Muscle layer of colon (tissue), 2 donors: ENCODE results near the gene MRPL28.
"Not testable (repeated sequence)": the region's sequence is repeated elsewhere in the genome, so short reads cannot be mapped to it uniquely, and the experiment has no call there.

Experiments used
- H3K27ac ChIP-seq: one replicate; pipeline ENCODE4 v1.7.0; 2013; ENCODE audit warnings: low read depth, mild to moderate bottlenecking, low read length, moderate library complexity
- H3K27me3 ChIP-seq, 2 donors: one replicate each; pipeline ENCODE4 v1.7.0; 2013; ENCODE audit warnings: low read length in 2 of 2, mild to moderate bottlenecking in 2 of 2; ENCODE audit not compliant: insufficient read depth in 2 of 2, control insufficient read depth in 1 of 2
- H3K36me3 ChIP-seq: one replicate; pipeline ENCODE4 v1.7.0; 2013; ENCODE audit warnings: mild to moderate bottlenecking, low read length; ENCODE audit not compliant: insufficient read depth
- H3K4me1 ChIP-seq: one replicate; pipeline ENCODE4 v1.7.0; 2013; ENCODE audit warnings: mild to moderate bottlenecking, low read length; ENCODE audit not compliant: insufficient read depth
- H3K4me3 ChIP-seq, 2 donors: one replicate each; pipeline ENCODE4 v1.7.0; 2013; ENCODE audit warnings: low read length in 2 of 2, low read depth in 1 of 2, mild to moderate bottlenecking in 1 of 2, moderate library complexity in 1 of 2
- H3K9ac ChIP-seq: one replicate; pipeline ENCODE4 v1.7.0; 2013; ENCODE audit warnings: low read length
- H3K9me3 ChIP-seq: one replicate; pipeline ENCODE4 v1.7.0; 2013; ENCODE audit warnings: mild to moderate bottlenecking, low read length
- donor health status: abdominal sarcoma.
- donor health status: Adenocarcinoma of cecum.

Gene MRPL28

DNA sequence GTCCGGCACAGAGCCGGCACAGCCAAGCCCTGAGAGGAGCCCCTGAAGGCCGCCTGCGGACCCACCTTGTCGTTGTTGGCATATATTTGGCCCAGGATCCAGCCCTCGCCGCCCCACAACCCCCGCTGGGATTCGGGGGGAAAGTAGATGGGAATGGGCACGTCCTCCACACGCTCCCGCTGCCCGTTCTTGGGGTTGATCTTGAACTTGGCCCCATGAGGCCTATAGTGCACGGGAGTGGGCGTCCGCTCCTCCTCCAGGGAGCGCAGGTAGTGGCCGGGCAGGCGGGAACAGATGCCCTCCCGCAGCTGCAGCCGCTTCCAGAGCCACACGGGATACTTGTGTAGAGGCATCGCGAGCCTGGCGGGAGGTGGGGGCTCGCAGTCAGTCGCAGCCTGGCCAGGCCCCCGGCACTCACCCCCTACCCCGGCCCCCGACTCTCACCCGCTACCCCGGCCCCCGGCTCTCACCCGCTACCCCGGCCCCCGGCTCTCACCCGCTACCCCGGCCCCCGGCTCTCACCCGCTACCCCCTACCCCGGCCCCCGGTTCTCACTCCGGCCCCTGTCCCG is 387 bp downstream of the MRPL28 start:
- no peaks in the 10 kb centered on the region for H3K9me3 ChIP-seq
- no peak overlapping the region for H3K27ac ChIP-seq
- peaks cover 15% of the 10 kb centered on the region for H3K4me1 ChIP-seq
- H3K27me3 ChIP-seq, result no peaks in the 10 kb centered on the region
- H3K36me3 ChIP-seq, result peaks cover 41% of the 10 kb centered on the region
- H3K4me3 ChIP-seq, result peak overlapping the region in 1 of 2 donors; percentile 52
- no peak overlapping the region for H3K9ac ChIP-seq

DNA sequence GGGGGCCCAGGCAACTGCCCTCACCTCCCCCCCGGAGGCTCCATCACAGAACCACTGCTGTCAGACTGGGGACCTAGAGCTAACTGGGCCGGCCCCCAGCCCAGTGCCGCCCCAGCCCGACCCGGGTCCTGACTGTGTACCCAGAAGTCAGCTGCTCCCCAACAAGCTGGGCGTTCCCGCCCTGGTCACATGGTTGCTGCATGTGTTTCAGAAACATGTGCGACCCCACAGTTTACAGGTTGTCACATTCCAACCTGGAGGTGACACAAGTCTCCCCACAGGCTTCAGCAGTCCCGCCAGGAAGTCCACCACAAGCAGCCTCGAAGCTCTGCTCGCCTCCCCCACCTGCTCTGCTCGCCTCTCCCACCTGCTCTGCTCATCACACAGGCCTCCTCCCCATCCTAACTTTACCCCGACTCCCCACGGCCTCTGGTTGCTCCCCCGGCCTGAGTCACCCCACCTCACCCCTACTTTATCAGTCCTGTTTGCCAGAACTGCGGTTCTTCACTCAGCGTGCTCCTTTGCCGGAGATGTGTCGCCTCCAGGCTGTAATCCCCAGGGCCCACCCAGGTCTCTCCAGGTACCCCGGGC is 968 bp downstream of the MRPL28 start:
- H3K27me3 ChIP-seq, result peaks cover 0 to 5% of the 10 kb centered on the region in 2 donors
- H3K4me1 ChIP-seq, result peaks cover 15% of the 10 kb centered on the region
- H3K9ac ChIP-seq, result no peak overlapping the region
- H3K9me3 ChIP-seq, result no peaks in the 10 kb centered on the region
- H3K36me3 ChIP-seq, result peaks cover 36% of the 10 kb centered on the region
- peak overlapping the region in 1 of 2 donors; percentile 52 for H3K4me3 ChIP-seq
- no peak overlapping the region for H3K27ac ChIP-seq

DNA sequence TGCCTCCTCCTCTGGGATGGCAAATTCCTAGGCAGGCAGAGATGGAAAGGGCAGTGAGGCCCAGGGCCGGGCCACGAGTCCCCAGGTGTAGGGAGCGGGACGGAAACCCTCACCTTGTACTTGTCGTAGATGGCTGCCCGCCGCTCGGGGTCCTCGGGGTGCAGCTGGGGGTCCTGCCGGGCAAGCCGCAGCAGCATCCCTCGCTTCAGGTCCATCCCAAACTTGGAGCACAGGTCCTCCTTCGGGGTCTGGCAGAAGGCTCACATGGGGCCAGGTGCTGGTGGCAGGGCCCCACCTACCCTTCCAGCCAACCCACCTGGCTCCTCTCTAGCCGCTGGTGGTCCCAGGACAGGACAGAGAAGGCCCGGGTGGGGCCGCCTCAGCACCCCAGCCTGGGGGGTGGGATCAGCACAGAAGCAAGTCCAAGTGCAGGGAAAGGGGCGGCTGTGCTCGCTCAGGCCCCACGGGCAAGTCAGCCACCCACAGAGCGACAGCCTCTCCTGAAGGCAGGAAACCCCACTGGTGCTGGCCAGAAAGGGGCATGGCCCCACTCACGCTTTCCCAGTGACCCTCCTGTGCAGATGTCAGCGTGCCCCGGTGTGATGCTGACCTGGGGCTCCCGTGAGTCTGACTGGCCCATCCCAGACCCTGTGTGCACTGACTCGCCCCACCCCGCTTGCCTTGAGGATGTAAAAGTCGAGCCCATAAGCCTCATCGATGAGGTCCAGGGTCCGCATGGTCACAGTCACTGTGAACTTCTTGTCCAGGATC is 1.8 kb downstream of the MRPL28 start:
- Histone ChIP-seq H3K27ac (no peak overlapping the region), H3K27me3 (peaks cover 0 to 10% of the 10 kb centered on the region in 2 donors), H3K4me3 (no peak overlapping the region), H3K9ac (no peak overlapping the region), H3K9me3 (no peaks in the 10 kb centered on the region), H3K36me3 (peaks cover 35% of the 10 kb centered on the region), H3K4me1 (peaks cover 15% of the 10 kb centered on the region)

DNA sequence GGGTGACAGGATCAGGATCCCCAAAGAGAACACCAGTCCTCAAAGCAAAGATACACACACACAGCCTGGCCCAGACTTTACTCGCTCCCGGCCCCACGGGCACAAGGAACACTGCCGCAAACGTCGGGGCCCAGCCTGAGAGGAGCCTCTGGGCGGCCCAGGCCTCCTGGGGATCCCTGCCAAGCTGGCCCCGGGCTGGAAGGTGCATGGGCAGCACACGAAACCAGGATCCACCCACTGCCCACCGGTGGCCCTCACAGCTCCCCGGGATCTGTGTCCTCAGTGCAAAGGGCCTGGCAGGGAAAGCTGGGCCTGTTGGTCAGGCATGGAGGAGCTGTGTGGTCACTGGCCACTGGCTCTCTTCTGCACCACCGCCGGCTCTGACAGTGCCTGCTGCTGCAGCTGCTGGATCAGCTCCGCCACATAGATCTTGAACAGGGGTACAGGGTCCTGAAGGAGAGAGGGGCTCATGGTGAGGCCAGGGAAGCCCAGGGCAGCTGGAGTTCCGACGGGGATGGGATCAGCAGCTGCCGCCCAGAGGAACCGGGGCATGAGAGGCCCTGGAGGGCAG is 2.9 kb downstream of the MRPL28 start:
- no peak overlapping the region for H3K9ac ChIP-seq
- H3K27me3 ChIP-seq, result peaks cover 0 to 17% of the 10 kb centered on the region in 2 donors
- no peak overlapping the region for H3K4me3 ChIP-seq
- no peaks in the 10 kb centered on the region for H3K9me3 ChIP-seq
- peaks cover 15% of the 10 kb centered on the region for H3K4me1 ChIP-seq
- H3K36me3 ChIP-seq, result peaks cover 35% of the 10 kb centered on the region
- H3K27ac ChIP-seq, result no peak overlapping the region

DNA sequence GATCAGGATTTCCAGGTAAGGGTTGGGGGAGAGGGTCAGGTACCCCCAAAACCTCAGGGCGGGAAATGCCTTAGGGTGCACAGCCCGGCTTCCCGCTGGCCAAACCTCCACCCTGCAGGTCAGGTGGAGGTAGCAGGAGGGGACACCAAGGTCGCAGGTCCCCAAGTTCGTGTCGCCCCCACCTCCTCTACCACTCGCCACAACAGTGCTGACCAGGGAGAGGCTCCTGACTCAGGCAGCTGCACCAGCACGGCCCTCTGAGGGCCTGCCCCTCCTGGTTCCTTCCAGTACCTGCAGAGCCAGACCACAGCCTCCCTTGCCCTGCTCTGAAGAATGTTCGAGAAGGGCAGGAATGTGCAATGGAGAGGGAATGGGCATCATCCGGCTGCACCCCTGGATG is 3.9 kb downstream of the MRPL28 start:
- Histone ChIP-seq H3K36me3 (peaks cover 25% of the 10 kb centered on the region), H3K4me3 (no peak overlapping the region), H3K4me1 (peaks cover 15% of the 10 kb centered on the region), H3K9me3 (no peaks in the 10 kb centered on the region), H3K27me3 (peaks cover 0 to 17% of the 10 kb centered on the region in 2 donors), H3K27ac (no peak overlapping the region), H3K9ac (no peak overlapping the region)

DNA sequence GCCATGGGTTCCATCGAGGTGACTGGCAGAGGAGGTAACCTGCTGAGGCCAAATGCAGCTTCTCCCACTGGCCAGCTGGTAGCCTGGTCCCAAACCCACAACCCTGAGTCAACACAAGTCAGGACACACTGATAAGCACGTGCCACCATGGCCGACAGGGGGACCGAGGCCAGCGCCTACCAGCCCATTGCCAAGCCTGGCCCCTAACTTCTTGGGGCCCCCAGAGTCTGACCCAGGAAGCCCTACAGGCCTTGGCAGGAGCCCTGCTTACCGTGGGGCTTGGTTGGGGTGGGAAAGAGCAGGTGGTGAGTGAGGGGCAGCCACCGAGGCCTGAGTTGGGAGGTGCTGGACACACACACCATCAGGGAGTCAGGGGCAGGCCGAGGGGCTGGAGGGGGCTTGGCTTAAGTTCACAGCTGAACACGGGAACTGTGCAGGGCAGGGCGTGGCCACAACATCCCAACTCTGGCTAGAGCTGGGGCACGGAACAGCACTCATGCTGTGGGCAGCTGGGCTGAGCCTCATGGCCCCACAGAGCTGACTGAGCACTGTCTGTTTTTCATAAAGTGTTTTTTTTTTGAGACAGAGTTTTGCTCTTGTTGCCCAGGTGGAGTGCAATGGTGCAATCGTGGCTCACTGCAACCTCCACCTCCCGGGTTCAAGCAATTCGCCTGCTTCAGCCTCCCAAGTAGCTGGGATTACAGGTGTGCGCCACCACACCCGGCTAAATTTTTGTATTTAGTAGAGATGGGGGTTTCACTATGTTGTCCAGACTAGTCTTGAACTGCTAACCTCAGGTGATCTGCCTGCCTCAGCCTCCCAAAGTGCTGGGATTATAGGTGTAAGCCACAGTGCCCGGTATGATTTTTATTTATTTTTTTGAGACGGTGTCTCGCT is 5.5 kb downstream of the MRPL28 start:
- Histone ChIP-seq H3K4me3 (no peak overlapping the region), H3K4me1 (peaks cover 8% of the 10 kb centered on the region), H3K36me3 (peaks cover 25% of the 10 kb centered on the region), H3K9me3 (no peaks in the 10 kb centered on the region), H3K9ac (no peak overlapping the region), H3K27me3 (peaks cover 0 to 17% of the 10 kb centered on the region in 2 donors), H3K27ac (no peak overlapping the region)

DNA sequence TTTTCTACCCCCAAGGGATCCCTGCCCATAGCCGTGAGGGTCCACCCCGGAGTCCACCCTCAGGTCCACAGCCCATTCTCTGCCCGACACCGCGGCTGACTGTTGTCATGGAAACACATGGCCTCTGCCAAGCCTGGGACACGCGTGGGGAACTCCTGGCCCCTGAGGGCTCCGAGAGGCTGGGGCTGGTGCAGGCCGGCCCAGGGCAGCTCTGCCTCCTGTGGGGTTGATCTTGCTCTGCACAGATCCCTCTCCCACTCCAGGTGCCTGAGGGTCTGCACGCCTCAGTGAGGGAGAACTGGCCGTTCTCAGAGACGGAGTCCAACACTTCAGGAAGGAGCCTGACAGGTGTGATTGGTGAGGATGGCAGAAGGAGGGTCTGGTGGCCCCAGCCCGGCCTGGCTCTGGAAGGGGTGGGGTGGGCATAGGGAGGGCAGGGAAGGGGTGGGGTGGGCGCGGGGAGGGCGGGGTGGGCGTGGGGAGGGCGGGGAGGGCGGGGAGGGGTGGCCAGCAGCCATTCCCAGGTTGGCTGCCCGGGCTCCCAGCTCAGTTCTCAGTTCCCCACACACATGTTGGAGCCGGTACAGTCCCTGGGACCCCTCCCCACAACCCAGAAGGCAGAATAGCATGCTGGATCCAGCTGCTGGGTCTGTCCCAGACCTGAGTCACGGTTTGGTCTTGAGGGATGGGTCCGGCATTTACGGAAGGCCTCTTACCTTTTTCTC is 6.4 kb downstream of the MRPL28 start:
- Histone ChIP-seq H3K27me3 (peaks cover 0 to 17% of the 10 kb centered on the region in 2 donors), H3K9me3 (no peaks in the 10 kb centered on the region), H3K36me3 (peaks cover 23% of the 10 kb centered on the region), H3K9ac (no peak overlapping the region), H3K4me3 (no peak overlapping the region), H3K4me1 (no peaks in the 10 kb centered on the region), H3K27ac (no peak overlapping the region)

DNA sequence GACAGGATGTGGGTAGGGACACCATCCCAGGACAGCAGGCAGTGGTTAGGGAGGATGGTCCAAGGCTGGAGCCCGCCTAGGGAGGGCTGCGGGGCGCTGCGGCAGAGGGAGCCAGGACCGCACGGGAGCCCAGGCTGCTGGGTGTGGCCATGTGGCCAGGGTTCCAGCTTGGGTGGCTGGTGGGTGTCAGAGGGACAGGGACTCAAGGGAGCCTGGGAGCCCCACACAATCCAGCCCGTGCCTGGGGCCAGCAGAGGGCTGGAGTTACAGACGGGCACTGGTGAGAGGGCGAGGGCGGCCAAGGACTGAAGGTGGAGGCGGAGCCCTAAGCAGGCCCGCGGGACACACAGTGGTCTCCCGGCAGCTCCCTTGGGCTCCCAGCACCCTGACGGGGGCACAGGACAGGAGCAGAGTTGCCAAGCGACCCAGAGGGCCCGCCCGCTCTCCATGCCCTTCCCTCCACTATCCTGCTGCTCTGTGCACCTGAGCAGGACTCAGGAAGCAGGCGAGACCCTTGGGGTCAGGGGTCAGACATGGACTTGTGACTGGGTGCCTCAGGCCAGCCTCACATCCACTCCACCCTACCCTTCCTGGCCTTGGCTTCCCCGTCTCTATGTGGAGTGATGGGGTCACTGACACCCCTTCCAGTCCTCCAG is 7.1 kb downstream of the MRPL28 start:
- Histone ChIP-seq H3K4me1 (no peaks in the 10 kb centered on the region), H3K9me3 (no peaks in the 10 kb centered on the region), H3K4me3 (no peak overlapping the region), H3K9ac (no peak overlapping the region), H3K27ac (no peak overlapping the region), H3K36me3 (peaks cover 19% of the 10 kb centered on the region), H3K27me3 (peaks cover 0 to 17% of the 10 kb centered on the region in 2 donors)

DNA sequence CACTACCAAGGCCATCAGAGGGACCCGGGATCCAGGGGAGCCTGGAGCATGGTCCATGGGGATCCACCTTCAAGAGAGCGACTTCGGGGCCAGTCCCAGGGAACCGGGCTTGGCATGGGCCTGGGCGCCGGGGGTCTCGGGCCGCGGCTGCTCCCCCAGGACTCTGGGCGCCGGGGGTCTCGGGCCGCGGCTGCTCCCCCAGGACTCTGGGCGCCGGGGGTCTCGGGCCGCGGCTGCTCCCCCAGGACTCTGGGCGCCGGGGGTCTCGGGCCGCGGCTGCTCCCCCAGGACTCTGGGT is 7.7 kb downstream of the MRPL28 start:
- not testable (repeated sequence) for H3K9ac ChIP-seq
- H3K27me3 ChIP-seq, result peaks cover 0 to 17% of the 10 kb centered on the region in 2 donors

DNA sequence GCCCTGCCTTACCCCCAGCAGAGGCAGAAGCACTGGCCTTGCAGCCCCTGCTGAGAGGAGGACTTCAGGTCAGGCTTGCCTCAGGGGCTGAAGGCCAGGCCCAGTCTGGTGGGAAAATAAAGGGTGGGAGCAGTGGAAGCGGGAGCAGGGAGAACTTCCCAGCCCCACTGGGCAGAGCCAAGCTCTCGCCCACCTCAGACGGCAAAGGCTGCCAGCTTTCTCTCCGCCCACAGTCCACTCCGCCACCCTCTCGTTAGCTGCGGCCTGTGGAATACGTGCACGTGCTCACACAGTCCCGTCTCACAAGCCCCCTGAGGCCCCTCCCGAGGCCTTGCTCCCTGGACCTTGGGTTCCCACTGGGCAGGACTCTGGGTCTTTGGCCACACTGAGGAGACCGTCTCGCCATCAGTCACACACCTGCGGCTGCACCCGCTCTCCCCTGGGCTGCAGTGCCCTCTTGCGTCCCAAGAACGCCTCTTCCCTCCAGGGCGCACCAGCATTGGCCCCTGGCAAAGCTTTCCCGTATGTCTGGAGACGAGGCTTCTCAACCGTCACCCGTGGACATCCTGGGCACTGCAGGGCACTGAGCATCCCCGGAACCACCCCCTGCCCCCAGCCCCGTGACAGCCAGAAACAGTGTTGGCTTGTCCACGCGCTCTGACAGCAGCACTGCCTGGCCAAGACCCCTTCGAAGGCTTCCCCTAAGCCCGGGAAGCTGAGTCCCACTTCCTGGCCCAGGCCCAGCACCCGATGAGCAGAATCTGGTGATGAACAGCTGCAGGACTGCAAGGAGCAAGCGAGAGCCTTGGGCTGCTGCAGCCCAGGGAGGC is 8.3 kb downstream of the MRPL28 start:
- H3K27me3 ChIP-seq, result peaks cover 0 to 17% of the 10 kb centered on the region in 2 donors
- no peaks in the 10 kb centered on the region for H3K9me3 ChIP-seq
- no peak overlapping the region for H3K9ac ChIP-seq
- H3K27ac ChIP-seq, result no peak overlapping the region
- H3K36me3 ChIP-seq, result peaks cover 9% of the 10 kb centered on the region
- no peak overlapping the region for H3K4me3 ChIP-seq
- no peaks in the 10 kb centered on the region for H3K4me1 ChIP-seq

More for the DNA sequence above, 7.7 kb downstream of the MRPL28 start:
- H3K27ac ChIP-seq, H3K4me1 ChIP-seq, H3K4me3 ChIP-seq, H3K9me3 ChIP-seq: not testable (repeated sequence)
- peaks cover 13% of the 10 kb centered on the region for H3K36me3 ChIP-seq
